ENCODE measurements around the gene VCL. TPM values are rescaled to one million over a fixed set of nuclear protein-coding genes. Genes with fewer than 3 reads are reported as not detected.

Gene VCL
- total and polyA plus RNA-seq, 12 donors, result 14.3 to 90.7 (median 43.2) TPM

GRCh38 chr10:74079028-74079935 is 81.4 kb downstream of the VCL start:
- H3K27ac ChIP-seq, result no peak overlapping the region

GRCh38 chr10:74079936-74080590 is 82.1 kb downstream of the VCL start:
- Histone ChIP-seq H3K27ac (no peak overlapping the region), H3K27me3 (no peaks in the 10 kb centered on the region), H3K4me3 (no peak overlapping the region), H3K36me3 (replicated peaks in 1 of 2) (peaks cover 0 to 14% of the 10 kb centered on the region in 2 donors), H3K9me3 (replicated peaks in 1 of 3) (no peaks in the 10 kb centered on the region), H3K4me1 (replicated peaks in 1 of 2) (no peaks in the 10 kb centered on the region)
- TF ChIP-seq POLR2A (IDR thresholded peaks at IDR 0.05), result no peak
- TF ChIP-seq CTCF (IDR thresholded peaks at IDR 0.05), result no peak
- WGBS, 4 donors, result 69 to 73% (median 70%) methylated on average over 2 of the region's 2 CpGs
- no peak for DNase-seq
- intact Hi-C loops (cut with DNase I), result loop anchor here (5.0 to 10.0 kb wide), 2 partner anchors 193 to 195 kb away; no protein-coding TSS in a partner anchor

More at GRCh38 chr10:74079028-74079935, 81.4 kb downstream of the VCL start:
- WGBS, 4 donors, result 78 to 85% (median 83%) methylated on average over 4 of the region's 4 CpGs
- H3K27me3 ChIP-seq, result no peaks in the 10 kb centered on the region
- DNase-seq, result no peak
- TF ChIP-seq CTCF (IDR thresholded peaks at IDR 0.05), result no peak
- TF ChIP-seq POLR2A (IDR thresholded peaks at IDR 0.05), result no peak
- no peaks in the 10 kb centered on the region for H3K4me1 ChIP-seq (replicated peaks in 1 of 2)
- H3K4me3 ChIP-seq, result no peak overlapping the region
- no peaks in the 10 kb centered on the region for H3K9me3 ChIP-seq (replicated peaks in 1 of 3)
- peaks cover 0 to 19% of the 10 kb centered on the region in 2 donors for H3K36me3 ChIP-seq (replicated peaks in 1 of 2)
- intact Hi-C loops (cut with DNase I), result no loop called here

- no peak overlapping the region for H3K27ac ChIP-seq
- TF ChIP-seq CTCF (IDR thresholded peaks at IDR 0.05), result peak; percentile 33 to 74 (median 66)
- TF ChIP-seq POLR2A (IDR thresholded peaks at IDR 0.05), result no peak
- H3K36me3 ChIP-seq (replicated peaks in 1 of 2), result peaks cover 0 to 18% of the 10 kb centered on the region in 2 donors
- peak; percentile 24 to 68 (median 36) for DNase-seq
- 43 to 50% (median 48%) methylated on average over 4 of the region's 4 CpGs for WGBS, 4 donors
- no peaks in the 10 kb centered on the region for H3K4me1 ChIP-seq (replicated peaks in 1 of 2)
- intact Hi-C loops (cut with DNase I), result loop anchor here (5.0 to 10.0 kb wide), 2 partner anchors 194 to 196 kb away; no protein-coding TSS in a partner anchor
- H3K9me3 ChIP-seq (replicated peaks in 1 of 3), result no peaks in the 10 kb centered on the region
- H3K4me3 ChIP-seq, result no peak overlapping the region
- no peaks in the 10 kb centered on the region for H3K27me3 ChIP-seq
Measured at GRCh38 chr10:74081192-74081803, 83.4 kb downstream of the VCL start.
